ENCODE data around the gene TMEM89.

- no peak for TF ChIP-seq CTCF (IDR thresholded peaks at IDR 0.05)
- no peak for TF ChIP-seq POLR2A (IDR thresholded peaks at IDR 0.05)
Measured at GRCh38 chr3:48591436-48591835, 30.1 kb downstream of the TMEM89 start.
